ENCODE data around the gene E2F1.

DNA sequence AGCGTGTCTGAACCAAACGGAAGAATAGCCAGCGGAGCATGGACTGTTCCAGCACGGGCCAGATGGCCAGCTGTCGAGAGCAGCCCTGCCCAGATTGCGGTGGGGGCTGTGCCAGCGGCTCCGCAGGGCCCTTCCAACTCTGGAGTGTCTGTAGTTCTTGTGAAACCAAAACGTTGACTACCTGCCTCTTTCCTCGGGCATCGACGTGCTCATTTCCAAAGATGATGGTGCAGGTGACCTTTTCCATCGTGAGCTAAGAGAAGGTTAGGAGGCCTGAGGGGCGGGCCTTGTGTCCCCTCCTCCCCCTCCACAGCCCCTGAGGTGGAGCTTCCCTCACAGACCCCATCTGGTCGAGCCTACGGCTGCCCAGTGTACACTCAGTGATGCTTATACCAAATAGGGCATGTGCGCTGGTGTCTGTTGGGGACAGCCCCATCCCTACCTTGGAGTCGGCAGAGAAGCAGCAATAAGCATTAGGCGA, 36.9 kb downstream of the E2F1 start:
- TF ChIP-seq, protein P1, sequence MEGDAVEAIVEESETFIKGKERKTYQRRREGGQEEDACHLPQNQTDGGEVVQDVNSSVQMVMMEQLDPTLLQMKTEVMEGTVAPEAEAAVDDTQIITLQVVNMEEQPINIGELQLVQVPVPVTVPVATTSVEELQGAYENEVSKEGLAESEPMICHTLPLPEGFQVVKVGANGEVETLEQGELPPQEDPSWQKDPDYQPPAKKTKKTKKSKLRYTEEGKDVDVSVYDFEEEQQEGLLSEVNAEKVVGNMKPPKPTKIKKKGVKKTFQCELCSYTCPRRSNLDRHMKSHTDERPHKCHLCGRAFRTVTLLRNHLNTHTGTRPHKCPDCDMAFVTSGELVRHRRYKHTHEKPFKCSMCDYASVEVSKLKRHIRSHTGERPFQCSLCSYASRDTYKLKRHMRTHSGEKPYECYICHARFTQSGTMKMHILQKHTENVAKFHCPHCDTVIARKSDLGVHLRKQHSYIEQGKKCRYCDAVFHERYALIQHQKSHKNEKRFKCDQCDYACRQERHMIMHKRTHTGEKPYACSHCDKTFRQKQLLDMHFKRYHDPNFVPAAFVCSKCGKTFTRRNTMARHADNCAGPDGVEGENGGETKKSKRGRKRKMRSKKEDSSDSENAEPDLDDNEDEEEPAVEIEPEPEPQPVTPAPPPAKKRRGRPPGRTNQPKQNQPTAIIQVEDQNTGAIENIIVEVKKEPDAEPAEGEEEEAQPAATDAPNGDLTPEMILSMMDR (IDR thresholded peaks at IDR 0.05; ENCODE audit: low read depth, low read length, poor library complexity, severe bottlenecking): no peak
- no peak for TF ChIP-seq EZH2phosphoT487 (IDR thresholded peaks at IDR 0.05; ENCODE audit: borderline replicate concordance, low read length)

Measured in DOHH2 (cell line).